HG02884 (cell line): Measurements from ENCODE around the gene RPAIN.

Source experiments
- ATAC-seq: cut with Tn5 transposase; IDR thresholded peaks from one replicate; pipeline ENCODE4 v1.9.1; 2021; ENCODE audit warnings: mild to moderate bottlenecking, moderate library complexity; ENCODE audit not compliant: unreplicated experiment

RPAIN gene

DNA sequence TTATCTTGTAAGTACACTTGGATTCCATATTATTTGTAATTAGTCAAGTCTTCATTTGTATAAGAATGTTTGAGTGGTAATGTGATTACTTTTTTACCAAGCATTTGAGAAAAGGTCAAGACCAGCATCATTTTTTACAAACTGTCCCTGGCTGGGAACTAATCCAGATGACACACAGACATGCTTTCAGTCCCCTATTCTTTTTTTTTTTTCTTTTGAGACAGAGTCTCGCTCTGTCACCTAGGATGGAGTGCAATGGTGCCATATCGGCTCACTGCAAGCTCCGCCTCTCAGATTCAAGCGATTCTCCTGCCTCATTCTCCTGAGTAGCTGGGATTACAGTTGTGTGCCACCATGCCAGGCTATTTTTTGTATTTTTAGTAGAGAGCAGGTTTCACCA is 61.5 kb downstream of the RPAIN start:
- no peak for ATAC-seq
